Astrocyte (in vitro differentiated cells and primary cell): ENCODE results near the gene ACTL6B. TPM values are rescaled to one million over a fixed set of nuclear protein-coding genes. Genes with fewer than 3 reads are reported as not detected.
A peak's percentile ranks its signal among the peaks of the same experiment; 100 is the strongest.
"Not testable (repeated sequence)": the region's sequence is repeated elsewhere in the genome, so short reads cannot be mapped to it uniquely, and the experiment has no call there.

Experiments used
- DNase-seq: peaks from one replicate; pipeline ENCODE4 v3.0.0-alpha.2; 2010; ENCODE audit warnings: low read depth
- FAIRE-seq: peaks from 2 replicates; lab custom pipeline; 2011; peaks lifted over from hg19 to GRCh38; lab: Jason Lieb, UNC
- H2AFZ ChIP-seq: 2 replicates; pipeline ENCODE4 v1.6.0; 2012; ENCODE audit warnings: low read depth, low read length, inconsistent platforms
- H3K27ac ChIP-seq: 2 replicates; pipeline ENCODE4 v1.5.1; 2011; ENCODE audit warnings: low read depth, low read length, inconsistent platforms
- H3K27me3 ChIP-seq: 2 replicates; pipeline ENCODE4 v1.6.0; 2011; ENCODE audit warnings: low read length, inconsistent platforms; ENCODE audit not compliant: insufficient read depth
- H3K36me3 ChIP-seq: 2 replicates; pipeline ENCODE4 v1.5.1; 2011; ENCODE audit warnings: low read length, inconsistent platforms; ENCODE audit not compliant: insufficient read depth
- H3K4me1 ChIP-seq: 2 replicates; pipeline ENCODE4 v1.5.1; 2011; ENCODE audit warnings: low read length, inconsistent platforms; ENCODE audit not compliant: insufficient read depth
- H3K4me2 ChIP-seq: 2 replicates; pipeline ENCODE4 v1.6.0; 2012; ENCODE audit warnings: low read length, inconsistent platforms
- H3K4me3 ChIP-seq: 2 replicates; pipeline ENCODE4 v1.5.1; 2011; ENCODE audit warnings: low read depth, mild to moderate bottlenecking, low read length, inconsistent platforms; ENCODE audit not compliant: insufficient read depth
- H3K79me2 ChIP-seq: 2 replicates; pipeline ENCODE4 v1.6.0; 2012; ENCODE audit warnings: mild to moderate bottlenecking, low read length, inconsistent platforms; ENCODE audit not compliant: insufficient read depth
- H3K9ac ChIP-seq: 2 replicates; pipeline ENCODE4 v1.6.0; 2012; ENCODE audit warnings: mild to moderate bottlenecking, low read length, inconsistent platforms
- H3K9me3 ChIP-seq: 2 replicates; pipeline ENCODE4 v1.5.1; 2012; ENCODE audit warnings: low read depth, mild to moderate bottlenecking, low read length, inconsistent platforms; ENCODE audit not compliant: insufficient read depth
- H4K20me1 ChIP-seq: 2 replicates; pipeline ENCODE4 v1.6.0; 2012; ENCODE audit warnings: low read length, inconsistent platforms; ENCODE audit not compliant: insufficient read depth
- H3K27ac Mint-ChIP-seq: one replicate; pipeline ENCODE4 v1.8.0; 2021; ENCODE audit warnings: mild to moderate bottlenecking, mixed read lengths; ENCODE audit not compliant: unreplicated experiment
- H3K27me3 Mint-ChIP-seq: one replicate; pipeline ENCODE4 v1.8.0; 2021; ENCODE audit warnings: low read depth, mixed read lengths; ENCODE audit not compliant: unreplicated experiment
- H3K36me3 Mint-ChIP-seq: one replicate; pipeline ENCODE4 v1.8.0; 2021; ENCODE audit warnings: low read depth, mixed read lengths; ENCODE audit not compliant: unreplicated experiment
- H3K4me1 Mint-ChIP-seq: one replicate; pipeline ENCODE4 v1.8.0; 2021; ENCODE audit warnings: low read depth, mixed read lengths; ENCODE audit not compliant: unreplicated experiment
- H3K4me3 Mint-ChIP-seq: one replicate; pipeline ENCODE4 v1.8.0; 2021; ENCODE audit warnings: mild to moderate bottlenecking, moderate library complexity, mixed read lengths; ENCODE audit not compliant: unreplicated experiment
- H3K9me3 Mint-ChIP-seq: one replicate; pipeline ENCODE4 v1.8.0; 2021; ENCODE audit warnings: mild to moderate bottlenecking, mixed read lengths; ENCODE audit not compliant: unreplicated experiment
- CTCF ChIP-seq: IDR thresholded peaks from 2 replicates; pipeline ENCODE4 v1.5.1; 2011; ENCODE audit warnings: low read depth, mild to moderate bottlenecking, inconsistent platforms, low read length, moderate library complexity; ENCODE audit not compliant: insufficient read depth
- EZH2 ChIP-seq: IDR thresholded peaks from 2 replicates; pipeline ENCODE4 v1.6.1; 2012; ENCODE audit warnings: mild to moderate bottlenecking, low read length, inconsistent platforms; ENCODE audit not compliant: insufficient read depth
- total RNA-seq: library from RNA; stranded (reverse); gene quantifications from 2 replicates; pipeline ENCODE4 v1.2.1, GENCODE V29; 2021

Gene ACTL6B
- total RNA-seq, 1 donor from 2014 or later, result not detected

DNA sequence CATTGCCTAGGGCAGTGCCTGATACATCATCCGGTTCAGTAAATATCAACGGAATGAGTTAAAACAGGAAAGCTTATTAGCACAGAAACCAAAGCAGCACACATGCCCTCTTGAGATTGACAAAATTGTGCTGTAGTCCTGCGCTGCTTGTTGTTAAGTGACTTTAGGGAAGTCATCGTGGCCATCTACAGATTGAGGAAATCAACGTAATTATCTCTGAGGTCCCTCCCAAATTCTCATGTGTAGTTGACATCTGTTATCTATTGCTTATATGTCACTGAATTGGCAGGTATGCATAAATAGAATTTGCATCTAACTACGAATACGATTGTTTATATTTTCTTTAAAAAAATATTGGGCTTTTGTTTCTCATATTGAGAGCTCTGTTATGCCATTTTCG is 13.8 kb upstream of the ACTL6B start:
- Histone ChIP-seq H2AFZ (no peak overlapping the region), H3K27me3 (no peaks in the 10 kb centered on the region), H3K79me2 (peaks cover 14% of the 10 kb centered on the region), H4K20me1 (peaks cover 5% of the 10 kb centered on the region), H3K36me3 (no peaks in the 10 kb centered on the region), H3K4me2 (no peak overlapping the region), H3K4me3 (no peak overlapping the region), H3K9me3 (no peaks in the 10 kb centered on the region), H3K4me1 (peaks cover 3% of the 10 kb centered on the region), H3K27ac (no peak overlapping the region), H3K9ac (no peak overlapping the region)
- peaks cover 3% of the 10 kb centered on the region for H3K9me3 Mint-ChIP-seq
- peaks cover 24% of the 10 kb centered on the region for H3K27me3 Mint-ChIP-seq
- no peaks in the 10 kb centered on the region for H3K4me1 Mint-ChIP-seq
- DNase-seq, result no peak
- FAIRE-seq, result no peak
- peaks cover 2% of the 10 kb centered on the region for H3K36me3 Mint-ChIP-seq
- H3K4me3 Mint-ChIP-seq, result no peak overlapping the region
- H3K27ac Mint-ChIP-seq, result no peak overlapping the region
- TF ChIP-seq EZH2, result no peak
- TF ChIP-seq CTCF, result no peak

- H3K36me3 Mint-ChIP-seq, H3K27ac ChIP-seq, H3K9ac ChIP-seq, FAIRE-seq, H3K4me3 Mint-ChIP-seq, H3K9me3 Mint-ChIP-seq, H2AFZ ChIP-seq, H3K79me2 ChIP-seq, H4K20me1 ChIP-seq, DNase-seq, H3K4me1 ChIP-seq, H3K27me3 ChIP-seq, H3K9me3 ChIP-seq, H3K4me2 ChIP-seq, H3K4me1 Mint-ChIP-seq, H3K36me3 ChIP-seq, H3K4me3 ChIP-seq: not testable (repeated sequence)
- Mint-ChIP-seq H3K27ac (peak overlapping the region; percentile 15), H3K27me3 (peaks cover 25% of the 10 kb centered on the region)
These were observed 12.9 kb upstream of the ACTL6B start for GRCh38 chr7:100669106-100669505.

- Histone ChIP-seq H3K79me2 (no peaks in the 10 kb centered on the region), H3K27ac (no peak overlapping the region), H3K36me3 (no peaks in the 10 kb centered on the region), H2AFZ (no peak overlapping the region), H3K9me3 (no peaks in the 10 kb centered on the region), H3K9ac (no peak overlapping the region), H4K20me1 (no peaks in the 10 kb centered on the region), H3K4me3 (no peak overlapping the region), H3K4me1 (peaks cover 2% of the 10 kb centered on the region), H3K27me3 (no peaks in the 10 kb centered on the region), H3K4me2 (no peak overlapping the region)
- Mint-ChIP-seq H3K27me3 (peaks cover 25% of the 10 kb centered on the region), H3K36me3 (peaks cover 2% of the 10 kb centered on the region), H3K4me3 (no peak overlapping the region), H3K9me3 (peaks cover 3% of the 10 kb centered on the region), H3K27ac (no peak overlapping the region), H3K4me1 (no peaks in the 10 kb centered on the region)
- TF ChIP-seq CTCF (no peak), EZH2 (no peak)
- no peak for DNase-seq
- no peak for FAIRE-seq
These were observed 11.8 kb upstream of the ACTL6B start for GRCh38 chr7:100668069-100668449.
